ENCODE measurements around the gene CEACAM18.

The CEACAM18 gene

DNA sequence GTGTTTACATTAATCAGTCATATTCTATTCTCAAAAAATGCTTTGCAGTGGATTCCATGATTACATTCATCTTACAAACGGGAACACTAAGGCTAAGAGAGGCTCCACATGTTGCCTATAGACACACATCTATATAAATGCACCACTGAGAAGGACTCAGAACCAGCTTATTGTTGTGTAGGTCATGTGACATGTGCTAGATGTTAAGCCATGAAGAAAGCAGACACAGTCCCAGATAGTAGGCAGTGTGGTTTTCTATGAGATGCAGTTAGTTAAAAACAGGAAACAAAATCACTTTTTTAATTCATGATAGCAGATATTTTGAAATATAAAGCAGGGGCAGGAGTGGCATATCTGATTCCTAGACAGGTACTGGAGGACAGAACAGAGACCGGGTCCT, 42.4 kb downstream of the CEACAM18 start:
- TF ChIP-seq, protein P1, sequence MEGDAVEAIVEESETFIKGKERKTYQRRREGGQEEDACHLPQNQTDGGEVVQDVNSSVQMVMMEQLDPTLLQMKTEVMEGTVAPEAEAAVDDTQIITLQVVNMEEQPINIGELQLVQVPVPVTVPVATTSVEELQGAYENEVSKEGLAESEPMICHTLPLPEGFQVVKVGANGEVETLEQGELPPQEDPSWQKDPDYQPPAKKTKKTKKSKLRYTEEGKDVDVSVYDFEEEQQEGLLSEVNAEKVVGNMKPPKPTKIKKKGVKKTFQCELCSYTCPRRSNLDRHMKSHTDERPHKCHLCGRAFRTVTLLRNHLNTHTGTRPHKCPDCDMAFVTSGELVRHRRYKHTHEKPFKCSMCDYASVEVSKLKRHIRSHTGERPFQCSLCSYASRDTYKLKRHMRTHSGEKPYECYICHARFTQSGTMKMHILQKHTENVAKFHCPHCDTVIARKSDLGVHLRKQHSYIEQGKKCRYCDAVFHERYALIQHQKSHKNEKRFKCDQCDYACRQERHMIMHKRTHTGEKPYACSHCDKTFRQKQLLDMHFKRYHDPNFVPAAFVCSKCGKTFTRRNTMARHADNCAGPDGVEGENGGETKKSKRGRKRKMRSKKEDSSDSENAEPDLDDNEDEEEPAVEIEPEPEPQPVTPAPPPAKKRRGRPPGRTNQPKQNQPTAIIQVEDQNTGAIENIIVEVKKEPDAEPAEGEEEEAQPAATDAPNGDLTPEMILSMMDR (conservative IDR thresholded peaks at IDR 0.05; ENCODE audit: low read depth) = no peak
- no peak overlapping the region for H3K27ac ChIP-seq
- ChIA-PET CTCF (no interaction called here), POLR2A (ENCODE audit: low non-redundant PET) (no interaction called here)
- no peak for DNase-seq (ENCODE audit: low spot score)

DNA sequence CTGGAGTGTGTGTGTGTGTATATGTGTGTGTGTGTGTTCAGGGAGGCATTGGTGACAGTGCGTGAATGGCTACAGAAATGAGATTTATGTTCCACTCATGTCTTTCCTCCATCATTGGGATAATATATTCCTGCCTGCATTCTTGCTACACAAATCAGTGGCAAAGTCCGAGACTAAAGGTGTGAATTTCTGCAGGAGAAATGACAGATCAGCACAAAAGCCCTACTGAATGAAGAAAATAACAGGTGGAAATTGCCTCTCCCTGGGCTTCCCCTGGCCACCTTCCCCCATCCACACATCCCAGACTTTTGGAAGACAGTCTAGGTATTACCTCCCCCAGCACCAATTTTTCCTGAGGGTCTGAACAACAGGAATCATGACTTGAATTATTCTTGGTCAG, 43.0 kb downstream of the CEACAM18 start:
- POLR2A ChIA-PET (ENCODE audit: low non-redundant PET) = no interaction called here
- CTCF ChIA-PET = no interaction called here

DNA sequence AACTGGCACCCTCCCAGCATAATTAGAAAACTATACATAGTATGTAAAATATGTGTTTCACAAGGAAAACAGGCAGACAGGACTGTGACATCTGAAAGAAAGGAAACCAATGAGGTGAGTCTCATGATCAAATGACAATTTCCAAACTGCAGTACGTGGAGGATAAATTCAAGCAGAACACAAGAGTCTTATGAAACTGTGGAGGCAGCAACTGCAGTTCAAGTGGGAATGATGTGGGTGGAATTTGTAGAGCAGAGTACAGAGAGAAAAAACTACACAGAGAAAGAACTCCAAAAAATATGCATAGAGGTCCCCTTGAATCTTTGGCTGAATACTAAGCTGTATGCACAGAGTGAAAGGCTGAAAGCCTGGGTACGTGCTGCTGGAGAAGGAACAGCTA, 43.4 kb downstream of the CEACAM18 start:
- POLR2A ChIA-PET (ENCODE audit: low non-redundant PET) = no interaction called here
- TF ChIP-seq, protein P1 (conservative IDR thresholded peaks at IDR 0.05; ENCODE audit: low read depth) = no peak
- DNase-seq (ENCODE audit: low spot score) = no peak
- CTCF ChIA-PET = no interaction called here
- H3K27ac ChIP-seq = no peak overlapping the region

More for the DNA sequence above, 43.0 kb downstream of the CEACAM18 start:
- DNase-seq (ENCODE audit: low spot score) = no peak
- TF ChIP-seq, protein P1 (conservative IDR thresholded peaks at IDR 0.05; ENCODE audit: low read depth) = no peak
- no peak overlapping the region for H3K27ac ChIP-seq

DNA sequence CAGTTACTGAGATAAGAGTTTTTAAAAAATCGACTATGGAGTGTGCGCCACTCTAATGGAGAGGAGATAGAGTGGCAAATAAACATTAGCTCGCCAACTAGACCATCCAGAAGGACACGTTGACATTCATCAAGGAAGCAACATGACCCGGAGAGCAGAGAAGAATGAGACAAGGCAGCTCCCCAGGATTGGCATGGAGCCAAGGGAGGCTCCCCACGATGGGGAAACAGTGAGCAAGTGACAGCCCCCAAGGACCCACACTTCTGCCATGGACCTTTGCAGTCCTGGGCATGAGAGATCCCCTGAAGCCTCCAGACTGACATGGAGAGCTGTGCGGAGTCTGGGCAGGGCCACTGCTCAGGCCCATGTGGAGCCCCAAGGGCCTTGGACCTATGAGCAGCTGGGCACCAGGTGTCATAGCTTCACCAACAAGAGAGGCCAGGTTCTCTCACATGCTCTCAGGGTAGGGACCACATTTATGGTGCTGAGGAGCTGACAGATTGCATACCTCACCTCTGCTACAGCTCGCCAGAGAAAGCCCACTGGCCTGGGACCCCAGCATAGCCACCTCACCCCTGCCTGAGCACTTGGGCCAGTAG, 46.4 kb downstream of the CEACAM18 start:
- TF ChIP-seq, protein P1 (conservative IDR thresholded peaks at IDR 0.05; ENCODE audit: low read depth) = no peak
- no peak for DNase-seq (ENCODE audit: low spot score)
- ChIA-PET CTCF (interaction anchor here (0.8 kb wide), 1 partner anchor 52 kb away, joined by 3 read pairs; no protein-coding TSS in a partner anchor), POLR2A (ENCODE audit: low non-redundant PET) (no interaction called here)
- H3K27ac ChIP-seq = no peak overlapping the region

DNA sequence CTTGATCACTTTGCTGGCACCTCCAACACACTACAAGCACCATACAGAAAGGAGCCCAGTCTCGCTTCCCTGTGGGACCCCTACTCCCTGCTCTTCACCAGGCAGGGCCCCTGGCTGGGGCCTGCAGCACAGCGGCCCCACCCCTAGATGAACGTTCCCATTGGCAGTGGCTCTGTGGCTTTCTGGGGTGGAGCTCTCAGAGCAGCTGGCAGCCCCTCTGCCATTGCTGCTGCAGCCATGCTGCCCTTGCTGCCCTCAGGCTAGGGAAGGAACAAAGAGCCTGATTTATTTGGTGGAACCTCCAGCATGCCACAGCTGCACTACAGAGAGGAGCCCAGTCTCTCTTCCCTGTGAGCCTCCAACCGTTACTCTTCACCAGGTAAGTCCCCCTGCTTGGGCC, 47.3 kb downstream of the CEACAM18 start:
- TF ChIP-seq, protein P1 (conservative IDR thresholded peaks at IDR 0.05; ENCODE audit: low read depth) = no peak
- ChIA-PET CTCF (no interaction called here), POLR2A (ENCODE audit: low non-redundant PET) (no interaction called here)
- no peak overlapping the region for H3K27ac ChIP-seq
- no peak for DNase-seq (ENCODE audit: low spot score)

DNA sequence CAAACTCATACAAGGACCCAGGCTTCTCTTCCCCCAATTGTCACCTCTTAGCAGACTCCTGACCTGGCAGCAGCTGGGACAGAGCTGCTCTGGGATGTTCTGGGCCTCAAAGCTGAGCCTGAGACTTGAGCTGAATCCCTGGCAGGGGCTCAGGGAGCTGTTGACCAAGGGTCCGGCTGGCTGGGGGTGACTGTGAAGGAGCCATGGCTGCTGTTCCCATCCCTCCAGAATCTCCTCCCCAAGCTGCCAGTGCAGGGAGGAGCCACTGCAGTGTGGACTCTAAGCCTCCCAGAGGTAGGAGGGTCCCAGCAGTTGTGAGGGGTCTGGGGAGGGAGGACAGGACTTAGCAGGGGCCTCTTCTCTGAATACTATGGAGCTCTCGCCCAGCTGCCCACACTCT, 51.0 kb downstream of the CEACAM18 start:
- CTCF ChIA-PET = no interaction called here
- TF ChIP-seq, protein P1 (conservative IDR thresholded peaks at IDR 0.05; ENCODE audit: low read depth) = no peak
- POLR2A ChIA-PET (ENCODE audit: low non-redundant PET) = no interaction called here
- no peak for DNase-seq (ENCODE audit: low spot score)
- H3K27ac ChIP-seq = no peak overlapping the region
